H1 (cell line): ENCODE data around the gene ALOX15. TPM values are rescaled to one million over a fixed set of nuclear protein-coding genes. Genes with fewer than 3 reads are reported as not detected.

Source experiments
- FOSL1 ChIP-seq: IDR thresholded peaks from 2 replicates; pipeline ENCODE4 v1.6.1; 2011; ENCODE audit warnings: mild to moderate bottlenecking, low read depth, low read length, moderate library complexity; ENCODE audit not compliant: insufficient read depth
- MAFK ChIP-seq: IDR thresholded peaks from 2 replicates; pipeline ENCODE4 v1.6.1; 2012; ENCODE audit warnings: low read depth, mild to moderate bottlenecking, improper control_type of control experiment, low read length
- SP2 ChIP-seq: IDR thresholded peaks from 2 replicates; pipeline ENCODE4 v1.6.1; 2012; ENCODE audit warnings: mild to moderate bottlenecking, low read length, inconsistent platforms
- SP4 ChIP-seq: IDR thresholded peaks from 2 replicates; pipeline ENCODE4 v1.6.1; 2012; ENCODE audit warnings: low read length, inconsistent platforms
- TAF7 ChIP-seq: optimal IDR thresholded peaks from 2 replicates; pipeline ENCODE3; 2011; ENCODE audit warnings: low read depth, mild to moderate bottlenecking, inconsistent platforms, low read length, moderate library complexity, borderline replicate concordance
- polyA plus RNA-seq, 7 experiments: library from polyadenylated mRNA; depleted of rRNA in 3 of 7; stranded (reverse) in 5 of 7; unstranded in 2 of 7; fragments of >200 nt in 5 of 7; fragments of 200-250 nt in 2 of 7; gene quantifications; 1 replicate in 5 of 7; 2 replicates in 1 of 7; 4 replicates in 1 of 7; pipeline versions ENCODE4 v1.2.1 to v1.2.3, GENCODE V29; 2011 to 2013; ENCODE audit warnings: missing spikeins in 2 of 7, mixed read lengths in 2 of 7
- total RNA-seq: library from RNA; stranded (reverse); fragmentation: NEBNext Ultra II Directional; extraction: Animal tissue kit (Norgen Biotek cat#: 25700); gene quantifications from 2 replicates; pipeline ENCODE4 v1.2.1, GENCODE V29; 2021

Gene ALOX15
- total and polyA plus RNA-seq, 2 of the 8 experiments (the other 6 are each of a cell fraction or from before 2014, with no cell fraction given): 1.5 to 1.7 TPM

DNA sequence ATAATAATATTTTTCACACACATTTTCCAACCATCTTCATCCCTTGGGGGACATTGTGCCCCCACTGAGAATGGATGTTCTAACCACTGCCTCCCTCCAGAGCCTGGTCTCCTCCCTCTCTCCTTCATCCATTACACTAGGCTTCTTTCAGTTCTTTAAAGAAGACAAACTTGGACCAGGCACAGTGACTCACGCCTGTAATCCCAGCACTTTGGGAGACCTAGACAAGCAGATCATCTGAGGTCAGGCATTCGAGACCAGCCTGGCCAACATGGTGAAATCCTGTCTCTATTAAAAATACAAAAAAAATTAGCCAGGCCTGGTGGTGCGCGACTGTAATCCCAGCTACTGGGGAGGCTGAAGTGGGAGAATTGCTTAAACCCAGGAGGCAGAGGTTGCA, 6.5 kb downstream of the ALOX15 start (continued):
- TF ChIP-seq FOSL1 (no peak), TAF7 (no peak), MAFK (no peak), SP2 (no peak), SP4 (no peak)
